GM10266 (cell line): ENCODE data around the gene C17orf114.
A peak's percentile ranks its signal among the peaks of the same experiment; 100 is the strongest.
"Not testable (repeated sequence)": the region's sequence is repeated elsewhere in the genome, so short reads cannot be mapped to it uniquely, and the experiment has no call there.

Experiments used
- DNase-seq: peaks from one replicate; pipeline ENCODE4 v3.0.0; 2012; ENCODE audit errors: extremely low spot score
- TF ChIP-seq, protein P1 (sequence below): IDR thresholded peaks from 2 replicates; pipeline ENCODE4 v1.5.1; 2012; ENCODE audit warnings: mild to moderate bottlenecking, low read depth; ENCODE audit not compliant: control insufficient read depth, insufficient read depth; ENCODE audit errors: missing control alignments

C17orf114 gene

DNA sequence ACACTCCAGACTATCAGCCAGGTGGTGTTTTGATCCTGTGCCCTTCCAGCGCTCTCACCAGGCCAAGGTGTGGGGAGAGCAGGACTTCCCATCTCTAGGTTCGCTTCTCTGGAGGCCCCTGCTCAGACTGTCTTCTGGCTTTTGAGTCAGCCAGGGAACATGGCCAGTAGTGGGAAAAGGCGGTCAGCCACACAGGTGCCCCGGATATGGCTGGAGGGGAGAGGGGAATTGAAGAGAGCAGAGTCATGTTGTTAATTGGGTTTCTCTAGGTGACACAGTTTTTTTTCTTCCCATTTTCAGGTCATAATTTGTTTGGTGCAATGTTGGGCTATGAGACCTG, 32.5 kb upstream of the C17orf114 start:
- DNase-seq: no peak
- TF ChIP-seq, protein P1, sequence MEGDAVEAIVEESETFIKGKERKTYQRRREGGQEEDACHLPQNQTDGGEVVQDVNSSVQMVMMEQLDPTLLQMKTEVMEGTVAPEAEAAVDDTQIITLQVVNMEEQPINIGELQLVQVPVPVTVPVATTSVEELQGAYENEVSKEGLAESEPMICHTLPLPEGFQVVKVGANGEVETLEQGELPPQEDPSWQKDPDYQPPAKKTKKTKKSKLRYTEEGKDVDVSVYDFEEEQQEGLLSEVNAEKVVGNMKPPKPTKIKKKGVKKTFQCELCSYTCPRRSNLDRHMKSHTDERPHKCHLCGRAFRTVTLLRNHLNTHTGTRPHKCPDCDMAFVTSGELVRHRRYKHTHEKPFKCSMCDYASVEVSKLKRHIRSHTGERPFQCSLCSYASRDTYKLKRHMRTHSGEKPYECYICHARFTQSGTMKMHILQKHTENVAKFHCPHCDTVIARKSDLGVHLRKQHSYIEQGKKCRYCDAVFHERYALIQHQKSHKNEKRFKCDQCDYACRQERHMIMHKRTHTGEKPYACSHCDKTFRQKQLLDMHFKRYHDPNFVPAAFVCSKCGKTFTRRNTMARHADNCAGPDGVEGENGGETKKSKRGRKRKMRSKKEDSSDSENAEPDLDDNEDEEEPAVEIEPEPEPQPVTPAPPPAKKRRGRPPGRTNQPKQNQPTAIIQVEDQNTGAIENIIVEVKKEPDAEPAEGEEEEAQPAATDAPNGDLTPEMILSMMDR: no peak

DNA sequence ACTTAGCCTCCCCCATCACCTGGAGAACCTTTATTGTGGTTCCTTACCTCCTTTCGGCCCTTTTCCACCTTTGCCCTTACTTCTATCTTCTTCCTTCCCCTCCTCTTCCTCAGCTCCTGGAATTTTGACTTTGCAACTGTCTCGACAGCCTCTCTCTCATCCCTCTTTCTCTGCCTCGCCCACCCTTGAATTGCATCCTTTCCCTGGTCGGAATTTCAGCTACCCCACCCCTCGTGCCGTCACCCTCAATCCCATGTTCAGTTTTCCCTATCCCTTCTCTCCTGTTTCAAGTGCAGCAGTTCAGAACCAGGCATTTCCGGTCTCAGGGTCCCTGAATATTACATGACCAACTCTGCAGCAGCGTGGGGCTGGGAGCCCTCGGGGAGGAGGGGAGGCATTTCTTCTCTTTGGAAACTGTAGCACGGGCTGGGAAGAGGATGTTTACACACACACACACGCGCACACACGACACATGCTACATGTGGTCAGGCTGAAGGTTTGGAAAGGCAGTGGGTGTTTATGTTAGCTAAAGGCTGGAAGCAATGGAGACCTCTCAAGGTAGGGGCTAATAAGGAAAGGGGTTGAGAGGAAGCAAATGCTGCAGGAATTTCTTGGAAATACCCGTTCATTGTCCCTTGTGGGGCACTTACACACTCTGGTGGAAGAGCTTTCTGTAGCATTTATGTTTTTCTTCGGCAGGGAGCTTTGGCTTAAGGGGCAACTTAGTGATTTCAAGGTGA, 32.0 kb upstream of the C17orf114 start:
- DNase-seq: no peak
- TF ChIP-seq, protein P1: no peak

DNA sequence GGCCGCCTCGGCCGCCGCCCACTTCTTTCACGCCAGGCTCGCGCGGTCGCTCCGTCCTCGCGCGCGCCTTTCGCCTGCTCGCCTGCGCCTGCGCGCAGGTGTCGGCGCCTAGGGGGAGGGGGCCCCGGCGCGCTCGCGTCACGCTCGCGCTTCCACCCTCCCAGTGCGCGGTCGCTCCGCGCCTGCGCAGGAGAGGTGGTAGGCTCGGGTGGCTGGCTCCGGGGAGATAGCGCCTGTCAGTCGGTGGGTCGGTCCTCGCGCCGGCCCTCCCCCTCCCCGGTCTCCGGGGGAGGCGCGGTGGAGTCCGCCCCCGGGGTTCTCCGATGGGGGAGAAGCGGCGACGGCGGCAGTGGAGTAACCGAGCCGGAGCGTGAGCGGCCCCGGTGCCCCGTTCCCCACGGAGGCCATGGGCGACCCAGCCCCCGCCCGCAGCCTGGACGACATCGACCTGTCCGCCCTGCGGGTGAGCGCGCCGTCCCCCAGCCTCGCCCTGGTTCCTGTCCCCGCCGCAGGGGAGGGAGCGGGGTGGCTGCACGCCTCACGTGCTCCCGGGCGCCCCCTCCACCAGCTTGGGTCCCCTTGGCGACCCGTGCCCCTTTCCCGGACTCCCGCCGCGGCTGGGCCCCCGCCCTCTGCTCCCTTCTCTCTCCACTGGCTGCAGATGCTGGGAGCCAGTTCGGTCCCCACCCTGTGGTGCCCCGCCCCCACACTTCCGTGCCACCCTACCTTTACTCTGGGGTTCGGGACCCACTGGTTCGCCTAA, 31.2 kb upstream of the C17orf114 start, which contains the start of gene MINK1:
Gene MINK1, plus strand, starts transcription at position 163 of the 763 bp plus-strand sequence. Its CDS starts 244 bp downstream, at position 407.
- TF ChIP-seq, protein P1: no peak
- DNase-seq: peak; percentile 99

DNA sequence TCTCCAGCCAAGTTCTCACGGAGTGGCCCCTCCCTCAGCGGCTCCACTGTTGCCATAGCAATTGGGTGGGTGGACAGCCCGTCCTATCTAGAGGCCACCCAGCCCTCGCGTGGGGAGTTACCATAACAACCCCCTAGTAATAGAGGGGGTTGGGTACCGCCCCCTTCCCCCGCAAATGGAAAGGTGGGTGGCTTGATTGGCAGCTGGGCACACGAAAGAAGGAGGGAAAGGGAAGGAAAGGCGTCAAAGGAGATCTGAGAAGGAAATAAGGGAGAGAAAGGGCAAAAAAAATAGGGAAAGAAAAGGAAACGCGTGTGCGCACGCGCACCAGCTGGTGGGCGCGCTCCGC, 30.7 kb upstream of the C17orf114 start:
- DNase-seq: not testable (repeated sequence)

DNA sequence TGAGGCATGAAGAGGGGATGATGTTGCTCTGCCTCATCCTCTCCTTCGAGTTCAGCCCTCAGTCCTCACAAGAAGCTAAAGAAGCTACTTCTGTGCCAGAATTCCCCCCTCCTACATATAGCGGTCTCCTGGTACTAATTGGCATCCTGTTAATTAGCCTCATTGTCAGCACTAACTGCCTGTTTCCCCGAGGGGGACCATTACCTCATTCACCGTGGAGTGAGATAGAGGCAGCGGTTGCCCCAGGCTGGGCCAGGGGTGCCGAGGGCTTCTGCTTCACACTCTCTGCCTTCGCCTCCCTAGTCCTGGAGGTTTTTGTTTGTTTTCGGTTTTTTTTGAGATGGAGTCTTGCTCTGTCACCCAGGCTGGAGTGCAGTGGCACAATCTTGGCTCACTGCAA, 25.3 kb upstream of the C17orf114 start:
- TF ChIP-seq, protein P1: no peak
- no peak for DNase-seq

DNA sequence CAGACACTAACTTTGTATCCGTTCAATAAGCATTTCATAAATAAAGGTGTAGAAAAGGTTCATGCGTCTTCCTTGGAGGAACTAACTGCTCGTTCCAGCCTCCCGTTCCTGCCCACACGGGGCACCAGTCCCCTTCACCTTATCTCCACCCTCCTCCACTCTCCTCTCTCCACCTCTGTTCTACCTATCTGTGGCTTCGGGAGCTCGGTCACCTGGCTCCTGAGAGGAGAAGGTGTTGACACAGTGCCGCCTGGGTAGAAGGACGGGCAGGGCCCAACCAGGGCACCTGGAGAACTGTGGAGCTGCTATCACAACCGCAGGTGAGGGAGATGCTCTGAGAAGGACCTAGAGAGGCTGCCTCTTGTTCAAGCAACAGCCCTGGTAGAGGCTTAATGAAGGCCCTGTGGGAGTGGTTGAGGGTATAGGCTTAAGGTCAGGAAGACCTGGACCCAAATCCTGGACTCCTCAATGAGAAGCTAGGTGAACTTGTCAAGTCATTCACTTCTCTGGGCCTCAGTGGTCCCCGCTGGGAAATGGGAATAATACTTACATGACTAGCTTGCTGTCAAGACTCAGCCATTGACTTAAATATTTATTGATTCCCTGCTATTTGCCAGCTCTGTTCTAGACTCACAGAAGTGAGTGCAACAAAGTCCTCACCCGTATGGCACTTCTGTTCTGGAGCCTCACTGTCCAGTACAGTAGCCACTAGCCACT, 21.4 kb upstream of the C17orf114 start:
- DNase-seq: no peak
- TF ChIP-seq, protein P1: no peak

DNA sequence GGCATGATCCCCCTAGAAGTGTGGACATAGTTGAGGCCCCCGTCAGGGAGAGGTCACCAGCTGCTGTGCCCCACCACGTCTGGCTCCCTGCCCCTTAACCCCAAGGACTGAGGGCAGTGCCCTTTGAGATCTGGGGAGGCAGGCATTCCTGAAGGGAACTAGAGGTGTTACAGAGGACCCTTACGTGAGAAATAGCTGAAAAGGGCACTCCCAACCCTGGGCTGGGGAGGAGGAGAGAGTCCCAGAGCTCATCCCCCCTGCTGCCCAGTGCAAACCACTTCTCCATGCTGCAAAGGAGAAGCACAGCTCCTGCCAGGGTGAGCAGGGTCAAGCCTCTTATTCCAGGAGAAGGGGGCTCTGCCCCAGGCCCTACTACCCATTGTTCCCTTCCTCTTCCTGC, 20.7 kb upstream of the C17orf114 start:
- DNase-seq: no peak

More for the DNA sequence above, 20.7 kb upstream of the C17orf114 start:
- TF ChIP-seq, protein P1: no peak
